HG03469 (cell line): ENCODE data around the gene C3orf20.

Source experiments
- ATAC-seq: cut with Tn5 transposase; IDR thresholded peaks from one replicate; pipeline ENCODE4 v1.9.1; 2021; ENCODE audit warnings: mild to moderate bottlenecking, moderate library complexity, moderate number of reproducible peaks; ENCODE audit not compliant: unreplicated experiment

Gene C3orf20

GRCh38 chr3:14698601-14699244 is 23.8 kb downstream of the C3orf20 start:
- no peak for ATAC-seq

GRCh38 chr3:14699643-14700042 is 24.7 kb downstream of the C3orf20 start:
- no peak for ATAC-seq

- ATAC-seq = no peak
Measured at GRCh38 chr3:14700891-14701290, 25.9 kb downstream of the C3orf20 start.

GRCh38 chr3:14701676-14702075 is 26.7 kb downstream of the C3orf20 start:
- ATAC-seq = no peak

- no peak for ATAC-seq
Measured at GRCh38 chr3:14703128-14703750, 28.3 kb downstream of the C3orf20 start.

- ATAC-seq = no peak
Measured at GRCh38 chr3:14703791-14704190, 28.9 kb downstream of the C3orf20 start.

- no peak for ATAC-seq
Measured at GRCh38 chr3:14706096-14706495, 31.2 kb downstream of the C3orf20 start.

- no peak for ATAC-seq
Measured at GRCh38 chr3:14716591-14716990, 41.6 kb downstream of the C3orf20 start.

- no peak for ATAC-seq
Measured at GRCh38 chr3:14717307-14717706, 42.4 kb downstream of the C3orf20 start.

- no peak for ATAC-seq
Measured at GRCh38 chr3:14718539-14718938, 43.6 kb downstream of the C3orf20 start.

- ATAC-seq = no peak
Measured at GRCh38 chr3:14719006-14719405, 44.1 kb downstream of the C3orf20 start.

- no peak for ATAC-seq
Measured at GRCh38 chr3:14721126-14721864, 46.4 kb downstream of the C3orf20 start.

GRCh38 chr3:14725013-14725412 is 50.1 kb downstream of the C3orf20 start:
- no peak for ATAC-seq

GRCh38 chr3:14725564-14726440 is 50.9 kb downstream of the C3orf20 start:
- ATAC-seq = no peak

GRCh38 chr3:14726441-14726780 is 51.5 kb downstream of the C3orf20 start:
- no peak for ATAC-seq

GRCh38 chr3:14728113-14728512 is 53.2 kb downstream of the C3orf20 start:
- ATAC-seq = no peak

GRCh38 chr3:14730703-14731382 is 55.9 kb downstream of the C3orf20 start:
- no peak for ATAC-seq

GRCh38 chr3:14740983-14741382 is 66.0 kb downstream of the C3orf20 start:
- no peak for ATAC-seq

- ATAC-seq = no peak
Measured at GRCh38 chr3:14741510-14741909, 66.6 kb downstream of the C3orf20 start.

GRCh38 chr3:14744556-14744955 is 69.6 kb downstream of the C3orf20 start:
- no peak for ATAC-seq

- ATAC-seq = no peak
Measured at GRCh38 chr3:14750650-14751049, 75.7 kb downstream of the C3orf20 start.
